GM12873 (cell line): Measurements from ENCODE around the gene CYP2B6.

Experiments used
- CTCF ChIP-seq: IDR thresholded peaks from 2 replicates; pipeline ENCODE4 v1.5.1; 2012; ENCODE audit warnings: low read depth, mild to moderate bottlenecking, moderate library complexity, low read length, control low read depth; ENCODE audit not compliant: insufficient read depth; ENCODE audit errors: missing control alignments

The CYP2B6 gene

GRCh38 chr19:41027273-41027967 is 36.3 kb downstream of the CYP2B6 start:
- TF ChIP-seq CTCF = no peak

- no peak for TF ChIP-seq CTCF
Observed at GRCh38 chr19:41029524-41030432, 38.7 kb downstream of the CYP2B6 start.

DNA sequence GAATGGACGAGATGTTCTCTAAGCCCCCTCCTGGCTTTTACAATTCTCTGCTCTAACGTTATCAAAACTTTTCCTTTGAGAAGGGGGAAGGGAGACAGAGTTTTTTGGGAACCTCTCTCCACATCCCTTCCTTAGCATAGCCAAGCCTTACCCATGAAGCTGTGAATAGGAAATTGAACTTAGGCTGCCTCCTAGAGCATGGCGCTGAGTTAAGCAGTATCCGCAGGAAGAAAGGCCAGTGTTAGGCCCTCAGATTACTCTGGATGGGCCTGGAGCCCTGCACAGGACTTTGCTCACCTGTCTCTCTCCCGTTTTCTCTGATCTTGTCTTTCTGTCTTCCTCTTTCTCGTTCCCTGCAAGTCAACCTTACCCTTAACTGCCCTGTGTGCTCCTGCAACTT is 39.6 kb downstream of the CYP2B6 start:
- no peak for TF ChIP-seq CTCF

- no peak for TF ChIP-seq CTCF
Observed at GRCh38 chr19:41031916-41032315, 40.8 kb downstream of the CYP2B6 start.

GRCh38 chr19:41039806-41040205 is 48.7 kb downstream of the CYP2B6 start:
- TF ChIP-seq CTCF = no peak

DNA sequence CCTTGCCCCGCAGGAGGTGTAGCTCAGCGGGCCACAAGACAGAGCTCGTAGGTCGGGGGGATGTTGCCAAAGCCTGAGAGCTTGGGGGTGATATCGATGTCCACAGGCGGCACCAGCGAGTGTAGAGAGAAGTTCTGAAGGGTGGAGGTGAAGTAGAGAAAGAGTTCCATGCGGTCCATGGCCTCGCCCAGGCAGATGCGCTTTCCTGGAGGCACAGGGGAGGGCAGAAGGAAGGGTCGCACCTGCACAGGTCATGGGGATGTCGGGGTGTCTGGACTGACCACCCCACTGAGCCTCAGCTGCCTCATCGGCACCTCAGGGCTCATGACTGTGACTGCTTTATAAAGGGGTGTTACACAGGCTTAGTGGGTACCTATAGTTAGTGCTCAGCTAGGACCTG is 59.3 kb downstream of the CYP2B6 start:
- no peak for TF ChIP-seq CTCF

GRCh38 chr19:41064974-41065569 is 74.0 kb downstream of the CYP2B6 start:
- no peak for TF ChIP-seq CTCF
